ENCODE results near the gene KCNAB1.

GRCh38 chr3:156400062-156400461 lies 279.7 kb downstream of the KCNAB1 start:
- no peak for TF ChIP-seq CTCF (IDR thresholded peaks at IDR 0.05)
- no peak for TF ChIP-seq POLR2AphosphoS5 (IDR thresholded peaks at IDR 0.05)

Measured in breast epithelium (tissue), 3 donors.